Measurements from ENCODE around the gene CCT7.

The CCT7 gene

DNA sequence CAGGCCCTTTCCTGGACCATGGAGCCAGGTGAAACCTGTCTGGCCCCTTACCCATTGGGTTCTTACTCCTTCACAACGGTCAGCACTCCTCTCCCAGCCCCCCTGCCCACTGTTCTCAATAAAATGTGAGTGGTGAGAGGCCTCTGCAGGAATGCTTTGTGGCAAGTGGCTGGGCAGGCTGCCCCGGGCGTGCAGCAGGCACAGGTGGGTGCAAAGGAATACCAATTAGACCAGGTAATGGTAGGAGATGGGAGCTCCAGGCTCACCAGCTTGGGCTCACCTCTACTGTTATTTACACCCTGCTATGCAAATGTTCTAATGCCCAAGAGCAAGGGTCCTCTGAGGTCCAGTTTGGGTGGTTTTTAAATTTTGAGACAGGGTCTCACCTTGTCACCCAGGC is 7.0 kb upstream of the CCT7 start:
- DNase-seq = no peak

DNA sequence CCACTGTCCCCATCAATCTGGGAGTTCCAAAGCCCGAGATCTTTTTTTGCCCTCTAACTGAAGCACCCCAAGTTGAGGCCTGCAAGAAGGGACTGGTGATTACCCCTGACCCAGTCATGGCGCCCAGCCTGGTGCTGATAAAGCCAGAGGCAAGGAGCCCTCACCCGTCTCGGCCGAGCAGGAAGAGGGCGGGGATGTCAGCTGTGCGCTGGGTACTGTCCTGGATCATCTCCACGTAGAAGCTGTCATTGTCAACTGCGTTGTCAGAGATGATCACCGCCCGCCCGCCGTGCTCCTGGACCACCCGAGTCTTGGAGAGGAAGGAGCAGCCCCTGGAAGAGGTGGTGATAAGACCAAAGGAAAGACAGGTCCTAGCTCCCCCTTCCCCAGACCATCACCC is 5.5 kb upstream of the CCT7 start:
- DNase-seq = no peak

DNA sequence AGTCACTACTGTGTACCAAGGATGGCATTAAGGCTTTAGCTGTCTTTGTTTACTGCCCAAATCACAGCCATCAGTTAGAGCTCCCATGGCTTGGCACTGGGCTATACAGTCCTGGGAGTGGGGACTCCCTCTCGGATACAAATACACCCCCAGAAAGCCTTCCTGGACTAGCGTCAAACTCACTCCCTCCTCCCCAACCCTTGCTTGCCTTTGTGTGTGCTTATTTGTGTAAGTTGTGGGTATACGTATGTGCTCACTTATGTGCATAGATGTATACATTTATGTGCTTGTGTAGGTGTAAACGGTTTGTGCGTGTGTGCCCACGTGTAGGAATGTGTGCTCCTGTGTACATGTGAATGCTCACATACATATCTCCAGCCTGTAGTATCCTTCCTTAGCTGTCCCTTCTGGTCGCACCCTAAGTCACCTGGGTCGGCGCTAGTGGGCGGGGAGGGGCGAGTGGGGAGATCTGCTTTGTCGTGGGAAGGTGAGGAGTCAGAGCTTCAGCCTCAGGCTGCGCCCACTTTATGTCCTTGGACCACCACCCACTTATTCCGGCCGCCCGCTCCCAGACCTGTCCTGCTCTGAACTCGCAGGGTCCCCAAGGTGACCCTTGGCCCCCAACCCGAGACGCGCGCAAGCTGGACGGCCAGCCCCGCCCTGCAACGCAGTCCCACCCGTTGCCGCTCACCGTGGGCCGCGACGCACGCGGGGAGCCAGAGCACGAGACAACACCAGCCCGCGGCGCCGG is 1.5 kb upstream of the CCT7 start:
- peak; percentile 27 for DNase-seq

DNA sequence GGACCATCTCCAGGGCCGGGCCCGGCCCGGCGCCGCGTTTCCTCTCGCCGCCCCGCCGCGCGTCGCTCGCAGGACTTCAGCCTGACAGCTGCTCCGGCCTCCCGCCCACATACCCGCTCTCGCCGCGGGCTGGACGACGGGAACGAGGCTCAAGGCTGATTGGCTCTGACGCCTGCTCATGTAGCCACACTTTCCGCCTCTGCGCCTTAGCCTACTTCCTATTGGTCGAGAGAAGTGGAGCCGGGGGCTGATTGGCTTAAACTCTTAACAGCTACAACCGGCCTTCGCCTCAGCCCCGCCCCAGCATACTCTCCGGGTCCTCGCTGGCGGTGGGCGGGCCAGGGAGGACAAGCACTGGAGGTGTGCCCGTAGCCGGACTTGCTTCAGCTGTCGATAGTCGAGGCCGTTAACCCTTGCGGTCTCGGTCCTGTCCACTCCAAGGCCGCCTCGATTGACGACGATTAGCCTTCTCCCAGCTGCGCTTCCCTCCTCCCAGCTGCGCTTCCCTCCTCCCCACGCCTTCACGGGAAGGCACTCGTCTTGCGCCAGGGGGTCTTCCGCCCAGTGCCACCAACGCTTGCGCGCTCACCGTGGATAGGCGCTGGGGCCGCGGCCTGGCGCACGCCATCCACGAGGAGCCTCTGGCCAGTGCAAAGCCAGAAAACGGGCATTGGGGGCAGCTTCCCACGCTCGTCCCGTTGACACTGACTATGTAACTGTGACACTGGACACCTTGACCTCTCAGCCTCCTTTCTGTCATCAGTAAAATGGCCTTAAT is 765 bp upstream of the CCT7 start, which contains the start of gene PRADC1:
TSS of gene PRADC1 (minus strand) at position 86 of the 778 bp plus-strand sequence. CDS start at position 7, 79 bp downstream.
- peak; percentile 95 for DNase-seq

DNA sequence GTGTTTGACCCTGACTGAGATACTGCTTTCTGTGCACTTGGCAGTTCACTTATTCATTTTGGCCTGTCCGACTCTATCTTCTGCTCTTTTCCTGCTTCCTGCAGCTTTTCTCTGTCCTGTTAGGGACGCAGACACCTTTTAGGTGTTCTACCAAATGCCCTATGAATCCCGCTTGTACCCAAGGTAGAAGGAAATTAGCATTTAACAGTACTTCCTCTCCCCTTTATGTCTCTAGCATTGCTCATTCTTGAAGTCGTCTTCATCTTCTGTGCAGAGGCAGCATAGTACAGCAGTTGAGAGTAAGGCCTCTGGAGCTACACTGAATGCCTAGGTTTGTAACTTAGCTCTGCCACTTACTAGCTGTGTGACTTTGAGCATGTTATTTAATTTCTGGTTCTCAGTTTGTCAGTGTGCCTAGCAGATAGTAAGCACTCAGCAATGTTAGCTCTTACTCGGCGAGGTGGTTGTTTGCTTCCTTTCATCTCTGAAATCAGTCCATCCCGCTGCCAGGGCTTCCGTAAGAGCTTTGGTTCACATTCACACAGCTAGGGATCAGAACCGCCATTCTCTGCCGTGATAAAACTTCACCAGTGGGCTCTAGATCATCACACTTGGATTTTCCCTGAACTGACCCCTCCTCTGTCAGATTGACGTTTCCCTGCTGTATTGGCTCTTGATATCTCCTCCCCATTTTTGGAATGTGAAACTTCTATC is 1.4 kb downstream of the CCT7 start:
- DNase-seq = no peak

DNA sequence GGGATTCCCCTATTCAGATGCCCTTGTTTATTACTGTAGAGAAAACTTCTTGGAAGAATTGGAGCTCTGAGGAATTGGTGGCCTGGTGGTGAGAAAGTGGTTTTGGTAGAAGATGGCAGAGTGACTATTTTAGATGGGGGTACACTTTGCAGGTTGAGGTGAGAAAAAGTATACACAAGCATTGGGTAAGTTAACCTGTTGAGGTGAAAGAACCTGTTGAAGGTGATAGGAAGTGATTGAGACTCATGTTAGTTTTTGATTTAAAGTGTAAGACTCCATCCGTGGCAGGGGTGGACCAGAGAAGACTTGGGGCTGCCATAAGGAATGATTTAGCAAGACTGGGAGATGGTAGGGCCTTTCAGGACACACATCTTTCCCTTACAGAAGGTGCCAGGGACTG is 3.1 kb downstream of the CCT7 start:
- no peak for DNase-seq

DNA sequence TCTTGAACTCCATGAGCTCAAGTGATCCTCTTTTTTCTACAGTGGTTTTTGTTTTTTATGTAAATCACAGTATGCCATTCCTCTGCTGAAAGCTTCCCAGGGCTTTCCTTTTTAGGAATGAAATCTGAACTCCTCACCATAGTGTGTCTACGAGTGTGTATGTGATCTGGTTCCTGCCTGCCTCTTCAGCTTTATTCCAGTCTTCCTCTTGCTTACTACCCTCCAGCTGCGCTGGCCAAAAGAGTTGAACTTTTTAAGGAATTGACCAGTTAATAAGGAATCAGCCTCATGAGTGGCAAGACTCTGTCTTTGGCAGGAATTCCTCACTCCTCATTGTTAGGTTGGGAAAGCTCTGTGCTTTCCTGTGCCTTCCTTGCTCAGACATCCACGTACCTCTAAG is 4.0 kb downstream of the CCT7 start:
- DNase-seq = no peak

DNA sequence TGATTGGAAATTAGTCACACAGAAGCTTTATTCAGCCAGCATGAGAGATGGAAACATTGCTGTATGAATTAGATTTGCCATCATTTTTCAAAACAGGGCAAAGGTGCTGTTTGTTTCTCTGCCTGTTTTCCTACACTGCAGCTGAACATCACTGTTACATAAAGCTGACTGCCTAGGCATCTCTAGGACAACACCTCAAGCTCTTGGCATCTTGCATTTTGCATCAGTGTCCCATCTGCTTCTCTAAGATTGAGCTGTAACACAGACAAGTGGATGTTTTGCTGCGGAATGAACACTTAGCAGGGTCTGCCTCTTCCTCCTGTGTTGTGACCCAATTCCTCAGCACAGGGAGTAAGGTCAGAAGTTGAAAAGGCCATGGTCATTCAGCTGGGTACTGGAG is 4.9 kb downstream of the CCT7 start:
- DNase-seq = no peak

DNA sequence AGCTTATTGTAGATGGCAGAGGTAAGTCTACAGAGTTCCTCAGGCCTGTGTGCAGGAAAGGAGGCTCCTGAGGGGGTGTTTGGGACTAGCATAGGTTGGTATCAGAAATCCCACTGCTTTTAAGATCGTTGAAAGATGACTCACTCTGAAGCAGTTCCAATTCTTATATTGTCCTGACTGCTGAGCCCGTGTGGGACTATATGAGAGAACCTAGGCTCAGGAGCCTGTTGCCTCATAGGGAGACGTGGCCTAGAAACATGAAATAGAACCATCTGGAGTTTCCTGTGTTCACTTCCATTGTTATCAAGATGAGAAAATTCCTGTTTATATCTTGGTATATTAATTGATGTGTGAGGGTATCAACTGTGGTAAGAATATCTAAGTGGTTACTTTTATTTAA is 5.7 kb downstream of the CCT7 start:
- DNase-seq = no peak

DNA sequence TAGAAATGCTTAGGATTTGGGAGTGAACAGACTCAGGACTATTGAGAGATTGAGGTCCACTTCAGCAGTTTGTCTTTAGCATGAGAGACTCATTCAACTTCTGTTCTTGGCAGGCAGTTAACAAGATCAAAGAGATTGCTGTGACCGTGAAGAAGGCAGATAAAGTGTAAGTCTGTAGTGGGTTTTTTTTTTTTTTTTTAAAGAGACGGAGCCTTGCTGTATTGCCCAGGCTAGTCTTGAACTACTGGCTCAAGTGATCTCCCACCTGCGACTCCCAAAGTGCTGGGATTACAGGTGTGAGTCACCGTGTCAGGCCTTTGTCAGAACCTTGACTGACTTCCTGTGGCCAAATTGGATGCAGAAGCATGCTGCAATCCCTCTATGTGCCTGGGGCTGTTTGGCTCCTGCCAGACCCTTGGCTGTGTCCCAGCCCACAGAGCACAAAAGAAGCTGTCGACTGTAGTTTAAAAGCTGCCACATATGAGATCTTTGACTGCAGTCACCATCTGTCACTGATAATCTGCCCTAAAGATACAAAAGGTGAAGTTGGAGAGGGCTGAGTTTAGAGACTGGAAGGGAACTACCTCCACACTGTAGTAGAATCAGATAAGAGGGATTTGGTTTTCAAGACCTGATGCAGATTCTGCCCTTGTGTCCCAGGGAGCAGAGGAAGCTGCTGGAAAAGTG is 9.9 kb downstream of the CCT7 start:
- DNase-seq = no peak

DNA sequence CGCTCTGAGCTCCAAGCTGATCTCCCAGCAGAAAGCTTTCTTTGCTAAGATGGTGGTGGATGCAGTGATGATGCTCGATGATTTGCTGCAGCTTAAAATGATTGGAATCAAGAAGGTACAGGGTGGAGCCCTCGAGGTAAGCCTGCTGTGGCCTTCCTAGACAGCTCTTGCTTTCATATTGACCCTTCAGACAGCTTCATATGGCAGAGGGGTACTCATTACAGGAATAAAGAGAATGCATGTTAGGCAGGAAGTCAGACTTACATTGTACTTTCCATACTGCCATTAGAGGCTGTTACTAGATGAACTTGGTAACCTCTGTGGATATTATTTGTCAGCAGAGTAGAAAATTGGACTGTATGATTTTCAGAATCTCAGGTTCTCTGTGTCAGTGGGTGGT is 10.5 kb downstream of the CCT7 start:
- DNase-seq = no peak

DNA sequence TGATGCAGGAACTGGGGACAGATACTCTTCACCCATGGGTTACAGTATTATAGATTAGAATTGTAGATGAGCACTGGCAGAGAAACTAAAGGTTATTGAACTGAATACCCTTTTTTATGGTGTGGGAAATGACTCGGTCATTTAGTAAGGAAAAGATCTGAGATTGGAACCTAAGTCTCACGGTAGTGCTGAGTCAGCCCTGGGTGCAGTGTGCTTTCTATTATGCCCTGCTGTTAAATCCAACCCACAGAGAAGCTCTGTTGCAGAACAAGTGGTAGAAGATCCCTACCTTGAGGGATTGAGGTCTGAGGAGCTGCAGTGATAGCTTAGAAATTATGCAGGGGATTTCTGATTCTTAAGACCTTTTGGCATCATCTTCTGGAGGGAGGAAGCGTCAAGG is 12.7 kb downstream of the CCT7 start:
- no peak for DNase-seq

DNA sequence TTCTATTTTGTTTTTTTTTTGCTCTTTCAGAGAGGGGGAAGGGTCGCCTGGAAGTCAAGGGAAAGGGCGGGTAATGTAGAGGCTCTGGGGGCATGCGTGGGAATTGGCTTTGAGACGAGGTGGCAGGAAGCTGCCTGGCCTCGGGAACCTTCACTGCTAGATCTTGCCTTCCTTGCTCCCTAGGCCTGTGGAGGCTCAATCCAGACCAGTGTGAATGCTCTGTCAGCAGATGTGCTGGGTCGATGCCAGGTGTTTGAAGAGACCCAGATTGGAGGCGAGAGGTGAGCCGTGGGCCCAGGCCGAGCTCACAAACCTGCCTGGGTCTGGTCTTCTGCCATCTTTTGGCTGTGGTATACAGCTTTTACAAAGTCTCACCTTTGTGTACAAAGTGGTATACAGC is 15.5 kb downstream of the CCT7 start:
- DNase-seq = no peak

DNA sequence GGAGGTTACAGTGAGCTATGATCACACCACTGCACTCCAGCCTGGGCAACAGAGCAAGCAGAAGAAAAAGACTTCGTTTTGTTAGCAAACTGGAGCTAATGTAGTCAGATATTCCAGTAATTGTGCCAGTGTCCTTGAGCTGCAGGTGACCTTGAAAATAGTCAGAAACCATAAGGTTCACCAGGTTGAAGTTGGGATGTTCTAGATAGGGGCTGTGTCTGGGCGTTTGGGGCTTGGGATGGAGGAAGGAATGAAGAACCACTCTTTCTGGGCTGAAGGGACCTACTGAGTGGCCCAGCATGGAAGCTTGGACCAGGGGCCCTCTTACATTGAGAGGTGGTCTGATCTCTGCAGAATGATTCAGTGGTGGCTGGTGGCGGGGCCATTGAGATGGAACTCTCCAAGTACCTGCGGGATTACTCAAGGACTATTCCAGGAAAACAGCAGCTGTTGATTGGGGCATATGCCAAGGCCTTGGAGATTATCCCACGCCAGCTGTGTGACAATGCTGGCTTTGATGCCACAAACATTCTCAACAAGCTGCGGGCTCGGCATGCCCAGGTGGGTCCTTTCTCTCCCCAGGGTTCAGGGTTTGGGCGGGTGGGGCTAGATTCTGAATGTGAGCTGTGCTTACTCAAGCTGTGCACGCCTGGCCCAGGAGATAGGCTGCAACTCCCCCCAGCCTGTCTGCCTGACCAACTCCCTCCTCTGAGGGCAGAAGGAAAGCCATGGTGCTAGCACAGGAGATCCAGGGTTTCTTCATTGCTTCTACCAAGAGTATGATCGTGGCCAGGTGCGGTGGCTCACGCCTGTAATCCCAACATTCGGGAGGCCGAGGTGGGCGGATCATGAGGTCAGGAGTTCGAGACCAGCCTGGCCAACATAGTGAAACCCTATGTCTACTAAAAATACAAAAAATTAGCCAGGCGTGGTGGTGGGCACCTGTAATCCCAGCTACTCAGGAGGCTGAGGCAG is 17.1 kb downstream of the CCT7 start:
- no peak for DNase-seq

DNA sequence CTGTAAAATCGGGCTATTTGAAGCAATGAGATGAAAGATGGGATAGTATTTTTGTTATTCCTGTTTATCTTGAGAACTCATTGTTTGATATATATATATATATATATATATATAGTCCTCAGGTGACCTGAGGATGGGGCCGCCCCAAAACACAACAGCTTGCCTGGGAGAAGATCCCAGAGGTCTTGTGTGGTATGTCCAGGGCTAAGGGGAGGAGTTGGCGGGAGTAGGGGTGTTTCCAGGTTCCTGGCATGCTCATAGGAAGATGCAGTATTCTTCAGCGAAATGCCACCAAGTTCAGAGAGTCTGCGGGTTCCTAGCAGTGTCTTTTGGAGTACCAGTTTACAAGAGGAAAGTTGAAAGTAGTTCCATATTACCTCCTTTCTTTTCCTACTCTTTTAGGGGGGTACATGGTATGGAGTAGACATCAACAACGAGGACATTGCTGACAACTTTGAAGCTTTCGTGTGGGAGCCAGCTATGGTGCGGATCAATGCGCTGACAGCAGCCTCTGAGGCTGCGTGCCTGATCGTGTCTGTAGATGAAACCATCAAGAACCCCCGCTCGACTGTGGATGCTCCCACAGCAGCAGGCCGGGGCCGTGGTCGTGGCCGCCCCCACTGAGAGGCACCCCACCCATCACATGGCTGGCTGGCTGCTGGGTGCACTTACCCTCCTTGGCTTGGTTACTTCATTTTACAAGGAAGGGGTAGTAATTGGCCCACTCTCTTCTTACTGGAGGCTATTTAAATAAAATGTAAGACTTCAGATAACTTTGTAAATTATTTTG is 18.3 kb downstream of the CCT7 start:
- no peak for DNase-seq

DNA sequence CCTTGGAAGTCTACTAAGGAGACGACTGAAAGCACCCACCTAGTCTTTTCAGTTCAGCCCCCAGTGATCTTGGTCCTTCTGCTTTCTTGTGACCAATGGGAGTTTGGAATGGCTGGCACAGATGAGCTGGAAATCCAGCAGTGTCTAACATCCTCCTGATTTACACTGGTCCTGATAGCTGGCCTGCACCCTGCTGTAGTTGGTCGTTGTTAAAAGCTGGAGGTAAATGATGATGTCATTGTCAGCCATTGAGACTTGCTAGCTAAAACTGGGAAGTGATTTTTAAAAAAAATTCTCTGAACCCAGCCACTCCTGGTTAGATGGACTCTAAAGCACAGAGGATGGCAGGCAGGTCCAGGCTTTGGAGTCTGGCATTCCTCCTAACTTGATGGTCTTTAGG is 19.3 kb downstream of the CCT7 start:
- DNase-seq = no peak

DNA sequence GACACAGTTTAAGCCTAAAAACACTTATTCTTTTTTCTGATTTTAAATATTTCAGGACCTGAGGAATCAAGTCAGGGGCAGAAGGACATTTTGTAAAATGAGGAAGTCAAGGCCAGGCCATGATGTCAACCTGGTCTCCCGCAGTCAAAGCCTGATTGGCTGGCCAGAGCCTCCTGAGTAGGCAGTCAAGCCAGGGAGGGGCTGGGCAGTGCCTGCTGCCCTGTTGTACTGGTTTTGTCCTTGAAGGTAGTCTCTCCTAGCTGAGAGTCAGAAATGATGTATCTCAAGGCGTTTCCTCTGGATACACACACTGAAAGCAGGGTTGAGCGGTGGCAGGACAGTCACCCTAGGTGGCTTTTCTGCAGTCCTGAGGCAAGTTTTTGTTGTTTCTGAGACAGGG is 19.8 kb downstream of the CCT7 start:
- DNase-seq = no peak

DNA sequence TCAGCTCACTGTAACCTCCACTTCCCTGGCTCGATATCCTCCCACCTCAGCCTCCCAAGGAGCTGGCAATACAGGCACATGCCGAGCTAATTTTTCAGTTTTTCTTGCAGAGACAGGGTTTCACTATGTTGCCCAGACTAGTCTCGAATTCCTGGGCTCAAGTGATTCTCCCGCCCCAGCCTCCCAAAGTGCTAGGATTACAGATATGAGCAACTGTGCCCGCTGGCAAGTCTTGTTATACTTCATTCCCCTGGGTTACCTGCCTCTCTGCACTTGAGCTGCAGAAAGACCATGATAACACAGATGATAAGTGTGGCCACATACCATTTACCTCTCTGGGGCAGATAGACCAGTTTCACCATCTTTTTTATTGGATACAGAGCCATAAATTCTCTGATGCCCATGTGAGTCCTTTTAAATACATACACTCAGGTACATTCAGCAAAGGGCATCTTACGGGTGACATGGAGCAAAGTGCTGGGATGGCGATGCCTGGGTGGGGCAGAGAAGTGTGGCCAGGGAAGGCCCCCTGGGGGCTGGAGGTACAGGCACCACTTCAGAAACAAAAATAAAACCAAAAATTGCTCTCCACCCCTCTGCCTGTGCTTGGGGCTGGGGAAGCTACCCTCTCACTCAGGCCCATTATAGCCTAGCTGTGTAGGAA is 20.4 kb downstream of the CCT7 start:
- DNase-seq = no peak

DNA sequence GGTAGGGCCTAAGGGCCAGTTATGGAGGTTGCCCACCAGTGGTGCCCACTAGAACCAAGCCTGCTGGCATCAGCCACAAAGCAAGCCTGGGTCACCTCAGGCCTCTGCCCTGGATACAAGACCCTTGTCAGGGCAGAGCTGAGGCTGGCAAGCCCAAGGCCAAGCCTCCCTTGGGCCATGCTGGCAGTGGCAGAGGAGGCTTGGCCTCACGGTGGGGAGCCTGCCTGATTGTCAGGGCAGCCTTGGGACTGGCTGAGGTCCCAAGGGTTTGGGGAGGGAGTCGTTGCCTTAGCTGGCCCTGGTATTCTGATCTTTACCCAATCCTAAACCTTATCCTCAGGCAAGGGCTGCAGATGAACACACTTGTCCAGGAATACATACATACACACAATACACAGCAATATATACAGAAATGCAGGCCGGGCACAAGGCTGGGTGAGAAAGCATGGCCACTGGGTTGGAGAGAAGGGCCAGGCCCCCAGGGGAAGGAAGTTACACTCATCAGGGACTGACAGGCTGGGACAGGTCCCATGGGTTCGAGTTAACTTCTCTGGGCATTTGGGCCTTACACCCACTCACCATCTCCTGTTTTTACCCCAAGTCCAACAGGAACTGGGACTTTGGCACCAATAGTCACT is 21.0 kb downstream of the CCT7 start:
- no peak for DNase-seq

Data from stimulated activated naive CD4-positive, alpha-beta T cell treated with Interleukin-2 at 50 U/mL for 16 hours (primary cell).